Spleen (tissue), 7 donors: Measurements from ENCODE around the gene BFSP1.

Experiments used
- POLR2A ChIP-seq, 3 donors: fragments of 450-650 bp; IDR thresholded peaks; one replicate each; pipeline ENCODE4 v1.5.1; 2017; ENCODE audit warnings: antibody characterized with exemption in 3 of 3, mild to moderate bottlenecking in 1 of 3
- POLR2AphosphoS5 ChIP-seq, 3 donors: sonication (generic); formaldehyde crosslinking; IDR thresholded peaks; one replicate each; pipeline ENCODE4 v1.5.1; 2017; ENCODE audit warnings: antibody characterized with exemption in 3 of 3
- TF ChIP-seq, protein P1 (sequence below), 11 experiments: fragments of 200-600 bp in 7 of 11; fragments of 450-650 bp in 4 of 11; sonication (generic) in 4 of 11; IDR thresholded peaks in 8 of 11; conservative IDR thresholded peaks in 3 of 11; 1 replicate in 7 of 11; 2 replicates in 4 of 11; pipeline versions ENCODE4 v1.4.0 to v1.8.0; 2016 to 2021; ENCODE audit warnings: antibody characterized with exemption in 11 of 11, inconsistent platforms in 4 of 11, mild to moderate bottlenecking in 1 of 11
- donor health status: DM: no; HTN: no; CAD: no; lungs with moderate emphysema.
- donor health status: DM: no; HTN: no; CAD: no.
- donor health status: DM: no; HTN: no; CAD: no.

DNA sequence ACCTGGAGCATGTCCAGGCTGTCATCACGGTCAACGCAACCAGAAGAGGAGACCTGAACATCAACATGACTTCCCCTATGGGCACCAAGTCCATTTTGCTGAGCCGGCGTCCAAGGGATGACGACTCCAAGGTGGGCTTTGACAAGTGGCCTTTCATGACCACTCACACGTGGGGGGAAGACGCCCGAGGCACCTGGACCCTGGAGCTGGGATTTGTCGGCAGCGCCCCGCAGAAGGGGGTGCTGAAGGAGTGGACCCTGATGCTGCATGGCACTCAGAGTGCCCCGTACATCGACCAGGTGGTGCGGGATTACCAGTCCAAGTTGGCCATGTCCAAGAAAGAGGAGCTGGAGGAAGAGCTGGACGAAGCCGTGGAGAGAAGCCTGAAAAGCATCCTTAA, 49.5 kb downstream of the BFSP1 start:
- TF ChIP-seq, protein P1, sequence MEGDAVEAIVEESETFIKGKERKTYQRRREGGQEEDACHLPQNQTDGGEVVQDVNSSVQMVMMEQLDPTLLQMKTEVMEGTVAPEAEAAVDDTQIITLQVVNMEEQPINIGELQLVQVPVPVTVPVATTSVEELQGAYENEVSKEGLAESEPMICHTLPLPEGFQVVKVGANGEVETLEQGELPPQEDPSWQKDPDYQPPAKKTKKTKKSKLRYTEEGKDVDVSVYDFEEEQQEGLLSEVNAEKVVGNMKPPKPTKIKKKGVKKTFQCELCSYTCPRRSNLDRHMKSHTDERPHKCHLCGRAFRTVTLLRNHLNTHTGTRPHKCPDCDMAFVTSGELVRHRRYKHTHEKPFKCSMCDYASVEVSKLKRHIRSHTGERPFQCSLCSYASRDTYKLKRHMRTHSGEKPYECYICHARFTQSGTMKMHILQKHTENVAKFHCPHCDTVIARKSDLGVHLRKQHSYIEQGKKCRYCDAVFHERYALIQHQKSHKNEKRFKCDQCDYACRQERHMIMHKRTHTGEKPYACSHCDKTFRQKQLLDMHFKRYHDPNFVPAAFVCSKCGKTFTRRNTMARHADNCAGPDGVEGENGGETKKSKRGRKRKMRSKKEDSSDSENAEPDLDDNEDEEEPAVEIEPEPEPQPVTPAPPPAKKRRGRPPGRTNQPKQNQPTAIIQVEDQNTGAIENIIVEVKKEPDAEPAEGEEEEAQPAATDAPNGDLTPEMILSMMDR (IDR thresholded peaks at IDR 0.05 in 8 of 11, conservative IDR thresholded peaks at IDR 0.05 in 3 of 11), result no peak
- TF ChIP-seq POLR2A (IDR thresholded peaks at IDR 0.05) (no peak), POLR2AphosphoS5 (IDR thresholded peaks at IDR 0.05) (no peak)
